GM12872 (cell line): ENCODE data around the gene ANKRD28.

Experiments
- CTCF ChIP-seq: IDR thresholded peaks from 3 replicates; pipeline ENCODE4 v1.5.1; 2011; ENCODE audit warnings: low read depth, mild to moderate bottlenecking, low read length, moderate library complexity; ENCODE audit not compliant: insufficient read depth

The ANKRD28 gene

GRCh38 chr3:15708882-15709677 is 88.7 kb downstream of the ANKRD28 start:
- no peak for TF ChIP-seq CTCF

- TF ChIP-seq CTCF, result no peak
Measured at GRCh38 chr3:15707779-15708178, 90.0 kb downstream of the ANKRD28 start.

GRCh38 chr3:15703346-15703745 is 94.4 kb downstream of the ANKRD28 start:
- TF ChIP-seq CTCF, result no peak

- no peak for TF ChIP-seq CTCF
Measured at GRCh38 chr3:15694628-15695027, 103.2 kb downstream of the ANKRD28 start.

GRCh38 chr3:15693355-15693754 is 104.4 kb downstream of the ANKRD28 start:
- no peak for TF ChIP-seq CTCF

- no peak for TF ChIP-seq CTCF
Measured at GRCh38 chr3:15690748-15691147, 107.0 kb downstream of the ANKRD28 start.

- TF ChIP-seq CTCF, result no peak
Measured at GRCh38 chr3:15690230-15690629, 107.5 kb downstream of the ANKRD28 start.
